ENCODE results near the gene TTF1. TPM values are rescaled to one million over a fixed set of nuclear protein-coding genes. Genes with fewer than 3 reads are reported as not detected.

Gene TTF1
- polyA plus RNA-seq, 1 of the 3 experiments (the other 2 are of a cell fraction), result 11.9 TPM

GRCh38 chr9:132346177-132346576, 60.5 kb downstream of the TTF1 start:
- POLR2A ChIA-PET, result interaction anchor here (1.3 kb wide), 1 partner anchor 9 kb away, joined by 6 read pairs; the partner anchor contains the start of gene SETX
- Histone ChIP-seq H3F3A (replicated peaks; ENCODE audit: insufficient read depth) (no peaks in the 10 kb centered on the region), H3K4me2 (no peak overlapping the region), H3K36me3 (replicated peaks in 1 of 2; ENCODE audit: control insufficient read depth in 1 of 2, insufficient read depth in 2 of 2, low read length in 1 of 2) (peaks cover 68 to 96% of the 10 kb centered on the region in 2 experiments), H3K27ac (ENCODE audit: low read depth in 2 of 2, low read length in 1 of 2) (no peak overlapping the region), H4K20me1 (ENCODE audit: insufficient read depth) (0 out of 2 replicates have a peak, but pooled peaks cover 4% of the 10 kb centered on the region), H3K9me3 (no peaks in the 10 kb centered on the region), H2AFZ (ENCODE audit: low read depth) (no peak overlapping the region), H3K4me3 (ENCODE audit: low read depth in 2 of 2, low read length in 1 of 2) (no peak overlapping the region), H3K9me2 (no peaks in the 10 kb centered on the region), H3K4me1 (ENCODE audit: control insufficient read depth in 1 of 2, insufficient read depth in 2 of 2, low read depth in 1 of 2, low read length in 1 of 2) (0 out of 4 replicates have a peak, but pooled peaks cover 0 to 6% of the 10 kb centered on the region in 2 experiments), H3K9ac (no peak overlapping the region), H3K27me3 (ENCODE audit: insufficient read depth) (no peaks in the 10 kb centered on the region), H3K79me2 (ENCODE audit: insufficient read depth) (peaks cover 53% of the 10 kb centered on the region)
- 92% methylated on average over 5 of the region's 5 CpGs for WGBS (ENCODE audit: low lambda C conversion rate)
- CTCF ChIA-PET, result interaction anchor here (0.9 kb wide), 1 partner anchor 161 kb away, joined by 3 read pairs; no protein-coding TSS in a partner anchor
- no peak for DNase-seq
- TF ChIP-seq ELF1 (IDR thresholded peaks at IDR 0.05) (no peak), FOSL2 (IDR thresholded peaks at IDR 0.05; ENCODE audit: borderline replicate concordance, low read depth) (no peak), RCOR1 (IDR thresholded peaks at IDR 0.05; ENCODE audit: low read length) (no peak), JUND (IDR thresholded peaks at IDR 0.05) (no peak), SIN3A (IDR thresholded peaks at IDR 0.05; ENCODE audit: borderline replicate concordance, low read depth, low read length) (no peak), YY1 (IDR thresholded peaks at IDR 0.05; ENCODE audit: low read depth) (no peak), MAX (IDR thresholded peaks at IDR 0.05; ENCODE audit: low read depth) (no peak), NRF1 (IDR thresholded peaks at IDR 0.05; ENCODE audit: low read depth, low read length) (no peak), FOXM1 (IDR thresholded peaks at IDR 0.05; ENCODE audit: low read depth) (no peak), USF1 (IDR thresholded peaks at IDR 0.05; ENCODE audit: borderline replicate concordance, low read depth) (no peak), POLR2AphosphoS5 (IDR thresholded peaks at IDR 0.05; ENCODE audit: low read depth, low read length) (no peak), MEF2A (IDR thresholded peaks at IDR 0.05; ENCODE audit: borderline replicate concordance, low read depth) (no peak), ZBTB33 (IDR thresholded peaks at IDR 0.05; ENCODE audit: borderline replicate concordance, low read depth) (no peak), RAD21 (IDR thresholded peaks at IDR 0.05; ENCODE audit: low read length) (no peak), NFIC (IDR thresholded peaks at IDR 0.05; ENCODE audit: borderline replicate concordance) (no peak), EP300 (IDR thresholded peaks at IDR 0.05; ENCODE audit: borderline replicate concordance in 1 of 2, low read depth in 1 of 2, low read length in 1 of 2) (no peak)

All from SK-N-SH (cell line).